WTC11 (cell line): Measurements from ENCODE around the gene IL2RA. TPM values are rescaled to one million over a fixed set of nuclear protein-coding genes. Genes with fewer than 3 reads are reported as not detected.
A peak's percentile ranks its signal among the peaks of the same experiment; 100 is the strongest.

Source experiments
- ATAC-seq: fragments of 200-7000 bp; cut with Tn5 transposase; 2 replicates; pipeline ENCODE4 v1.10.0; 2021; ENCODE audit warnings: mild to moderate bottlenecking, moderate library complexity
- CTCF ChIA-PET: fragments of 300-600 bp; sonication (Branson Sonifier 250); formaldehyde crosslinking; loops from one replicate; lab custom pipeline; 2021; ENCODE audit warnings: antibody characterized with exemption; lab: Charles Lee
- POLR2A ChIA-PET: fragments of 350-600 bp; sonication (Branson Sonifier 250); formaldehyde crosslinking; loops from one replicate; lab custom pipeline; 2021; ENCODE audit warnings: antibody characterized with exemption; lab: Charles Lee
- DNase-seq: peaks from one replicate; pipeline ENCODE4 v3.0.0; 2021; ENCODE audit warnings: low spot score
- H3K27ac Mint-ChIP-seq: 2 replicates; pipeline ENCODE4 v1.8.0; 2021; ENCODE audit warnings: mixed read lengths
- H3K27me3 Mint-ChIP-seq: 2 replicates; pipeline ENCODE4 v1.8.0; 2021; ENCODE audit warnings: low read depth, mild to moderate bottlenecking, moderate library complexity, mixed read lengths
- H3K36me3 Mint-ChIP-seq: 2 replicates; pipeline ENCODE4 v1.8.0; 2021; ENCODE audit warnings: mixed read lengths
- H3K4me1 Mint-ChIP-seq: 2 replicates; pipeline ENCODE4 v1.8.0; 2022; ENCODE audit warnings: mixed read lengths
- H3K4me3 Mint-ChIP-seq: 2 replicates; pipeline ENCODE4 v1.8.0; 2021; ENCODE audit warnings: mild to moderate bottlenecking, moderate library complexity, mixed read lengths
- H3K9me3 Mint-ChIP-seq: 2 replicates; pipeline ENCODE4 v1.8.0; 2021; ENCODE audit warnings: mixed read lengths
- ELF4 ChIP-seq: sonication (generic); formaldehyde crosslinking; IDR thresholded peaks from 2 replicates; pipeline ENCODE4 v1.8.1; 2022; ENCODE audit warnings: low read depth, mild to moderate bottlenecking, moderate library complexity, missing genetic modification reagents
- GRHL2 ChIP-seq: fragments of 250-450 bp; sonication (Bioruptor Pico); IDR thresholded peaks from 2 replicates; pipeline ENCODE4 v1.8.0; 2022; ENCODE audit warnings: mild to moderate bottlenecking, moderate library complexity; ENCODE audit not compliant: insufficient replicate concordance, severe bottlenecking
- HMGXB4 ChIP-seq: sonication (generic); formaldehyde crosslinking; IDR thresholded peaks from 2 replicates; pipeline ENCODE4 v1.8.1; 2023; ENCODE audit warnings: mild to moderate bottlenecking, moderate library complexity, missing genetic modification reagents
- IRF1 ChIP-seq: sonication (generic); formaldehyde crosslinking; IDR thresholded peaks from 2 replicates; pipeline ENCODE4 v1.8.0; 2023; ENCODE audit warnings: missing genetic modification reagents
- IRF2 ChIP-seq: sonication (generic); formaldehyde crosslinking; IDR thresholded peaks from 2 replicates; pipeline ENCODE4 v1.8.0; 2022; ENCODE audit warnings: low read depth, missing genetic modification reagents, borderline replicate concordance
- JUN ChIP-seq: sonication (generic); formaldehyde crosslinking; IDR thresholded peaks from 2 replicates; pipeline ENCODE4 v1.8.0; 2023; ENCODE audit warnings: mild to moderate bottlenecking, missing genetic modification reagents
- KAT7 ChIP-seq: sonication (generic); formaldehyde crosslinking; IDR thresholded peaks from 2 replicates; pipeline ENCODE4 v1.8.1; 2023; ENCODE audit warnings: missing genetic modification reagents, mild to moderate bottlenecking, borderline replicate concordance
- MYBL2 ChIP-seq: sonication (generic); formaldehyde crosslinking; IDR thresholded peaks from 2 replicates; pipeline ENCODE4 v1.8.1; 2023; ENCODE audit warnings: mild to moderate bottlenecking, moderate library complexity, missing genetic modification reagents
- PRRX2 ChIP-seq: fragments of 250-450 bp; sonication (Bioruptor Pico); IDR thresholded peaks from 2 replicates; pipeline ENCODE4 v1.8.0; 2021; ENCODE audit warnings: mild to moderate bottlenecking
- TEAD1 ChIP-seq: sonication (generic); formaldehyde crosslinking; IDR thresholded peaks from 2 replicates; pipeline ENCODE4 v1.8.0; 2022; ENCODE audit warnings: mild to moderate bottlenecking, missing genetic modification reagents
- TP53 ChIP-seq: sonication (generic); formaldehyde crosslinking; IDR thresholded peaks from 2 replicates; pipeline ENCODE4 v1.8.1; 2023; ENCODE audit warnings: mild to moderate bottlenecking, missing genetic modification reagents
- ZNF317 ChIP-seq: sonication (generic); formaldehyde crosslinking; IDR thresholded peaks from 2 replicates; pipeline ENCODE4 v1.8.1; 2023; ENCODE audit warnings: low read depth, mild to moderate bottlenecking, moderate library complexity, missing genetic modification reagents, borderline replicate concordance
- total RNA-seq: library from RNA; stranded (reverse); gene quantifications from 3 replicates; pipeline ENCODE4 v1.2.3, GENCODE V29; 2021
- TF ChIP-seq, protein P1 (sequence below): sonication (generic); formaldehyde crosslinking; IDR thresholded peaks from 2 replicates; pipeline ENCODE4 v1.8.0; 2023; ENCODE audit warnings: missing genetic modification reagents, mild to moderate bottlenecking, borderline replicate concordance

Gene IL2RA
- total RNA-seq, 1 experiment from 2014 or later = 0.31 TPM

- CTCF ChIA-PET = no interaction called here
Measured at GRCh38 chr10:5992398-5992797, 69.8 kb downstream of the IL2RA start.

DNA sequence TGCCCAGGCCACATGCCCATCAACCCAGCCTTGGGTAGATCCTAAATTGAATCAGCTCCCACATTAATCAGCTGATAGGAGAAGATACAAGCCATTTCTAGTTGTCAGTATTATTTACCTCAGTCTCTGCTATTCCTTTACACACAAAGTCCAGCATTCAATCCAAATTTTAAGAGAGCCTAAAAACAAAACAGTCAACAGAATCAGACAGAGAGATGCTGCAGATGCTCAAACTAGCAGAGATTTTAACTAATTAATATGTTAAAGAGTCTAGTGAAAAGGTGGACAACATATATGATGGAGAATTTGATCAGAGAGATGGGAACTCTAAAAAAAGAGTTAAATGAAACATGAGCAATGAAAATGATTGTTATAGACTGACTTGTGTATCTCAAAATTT is 70.5 kb downstream of the IL2RA start:
- H3K9me3 Mint-ChIP-seq = peaks cover 38% of the 10 kb centered on the region
- peaks cover 13% of the 10 kb centered on the region for H3K36me3 Mint-ChIP-seq
- peaks cover 12% of the 10 kb centered on the region for H3K4me1 Mint-ChIP-seq
- DNase-seq (no peak), ATAC-seq (no peak)
- peaks cover 5% of the 10 kb centered on the region for H3K27me3 Mint-ChIP-seq
- CTCF ChIA-PET = no interaction called here
- no peak overlapping the region for H3K4me3 Mint-ChIP-seq
- POLR2A ChIA-PET = no interaction called here
- no peak overlapping the region for H3K27ac Mint-ChIP-seq
- TF ChIP-seq KAT7 (CRISPR knock-in tag) (no peak), ZNF317 (CRISPR knock-in tag) (no peak)

More at GRCh38 chr10:5992398-5992797, 69.8 kb downstream of the IL2RA start:
- peaks cover 13% of the 10 kb centered on the region for H3K36me3 Mint-ChIP-seq
- POLR2A ChIA-PET = no interaction called here
- no peak for ATAC-seq
- H3K27ac Mint-ChIP-seq = no peak overlapping the region
- H3K9me3 Mint-ChIP-seq = peaks cover 38% of the 10 kb centered on the region
- DNase-seq = no peak
- TF ChIP-seq MYBL2 = no peak
- 0 out of 2 replicates have a peak, but pooled peaks have one; percentile 45 for TF ChIP-seq ZNF317 (CRISPR knock-in tag)
- peaks cover 5% of the 10 kb centered on the region for H3K27me3 Mint-ChIP-seq
- peaks cover 18% of the 10 kb centered on the region for H3K4me1 Mint-ChIP-seq
- H3K4me3 Mint-ChIP-seq = no peak overlapping the region

DNA sequence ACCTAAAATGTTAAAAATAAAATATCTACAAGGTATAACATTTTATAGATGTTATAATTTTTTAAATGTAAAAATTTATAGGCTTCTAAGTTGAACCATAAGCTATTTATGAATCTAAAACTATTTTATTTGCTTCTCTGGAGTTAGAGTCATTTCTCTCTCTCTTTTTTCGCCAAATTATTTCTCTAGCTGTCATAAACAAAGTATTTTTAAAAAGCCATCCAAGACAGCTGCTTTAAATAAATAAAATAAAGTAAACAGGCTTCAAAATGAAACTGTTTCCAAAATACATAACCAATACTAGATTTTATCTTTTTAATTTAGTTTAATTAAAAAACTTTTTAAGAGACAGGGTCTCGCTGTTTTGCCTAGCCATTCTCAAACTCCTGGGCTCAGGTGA is 72.4 kb downstream of the IL2RA start:
- peaks cover 38% of the 10 kb centered on the region for H3K9me3 Mint-ChIP-seq
- no peak for TF ChIP-seq TEAD1 (CRISPR knock-in tag)
- no peak for TF ChIP-seq IRF2 (CRISPR knock-in tag)
- TF ChIP-seq GRHL2 (CRISPR knock-in tag) = no peak
- no peak for TF ChIP-seq PRRX2 (CRISPR knock-in tag)
- no peak for TF ChIP-seq HMGXB4 (CRISPR knock-in tag)
- TF ChIP-seq, protein P1, sequence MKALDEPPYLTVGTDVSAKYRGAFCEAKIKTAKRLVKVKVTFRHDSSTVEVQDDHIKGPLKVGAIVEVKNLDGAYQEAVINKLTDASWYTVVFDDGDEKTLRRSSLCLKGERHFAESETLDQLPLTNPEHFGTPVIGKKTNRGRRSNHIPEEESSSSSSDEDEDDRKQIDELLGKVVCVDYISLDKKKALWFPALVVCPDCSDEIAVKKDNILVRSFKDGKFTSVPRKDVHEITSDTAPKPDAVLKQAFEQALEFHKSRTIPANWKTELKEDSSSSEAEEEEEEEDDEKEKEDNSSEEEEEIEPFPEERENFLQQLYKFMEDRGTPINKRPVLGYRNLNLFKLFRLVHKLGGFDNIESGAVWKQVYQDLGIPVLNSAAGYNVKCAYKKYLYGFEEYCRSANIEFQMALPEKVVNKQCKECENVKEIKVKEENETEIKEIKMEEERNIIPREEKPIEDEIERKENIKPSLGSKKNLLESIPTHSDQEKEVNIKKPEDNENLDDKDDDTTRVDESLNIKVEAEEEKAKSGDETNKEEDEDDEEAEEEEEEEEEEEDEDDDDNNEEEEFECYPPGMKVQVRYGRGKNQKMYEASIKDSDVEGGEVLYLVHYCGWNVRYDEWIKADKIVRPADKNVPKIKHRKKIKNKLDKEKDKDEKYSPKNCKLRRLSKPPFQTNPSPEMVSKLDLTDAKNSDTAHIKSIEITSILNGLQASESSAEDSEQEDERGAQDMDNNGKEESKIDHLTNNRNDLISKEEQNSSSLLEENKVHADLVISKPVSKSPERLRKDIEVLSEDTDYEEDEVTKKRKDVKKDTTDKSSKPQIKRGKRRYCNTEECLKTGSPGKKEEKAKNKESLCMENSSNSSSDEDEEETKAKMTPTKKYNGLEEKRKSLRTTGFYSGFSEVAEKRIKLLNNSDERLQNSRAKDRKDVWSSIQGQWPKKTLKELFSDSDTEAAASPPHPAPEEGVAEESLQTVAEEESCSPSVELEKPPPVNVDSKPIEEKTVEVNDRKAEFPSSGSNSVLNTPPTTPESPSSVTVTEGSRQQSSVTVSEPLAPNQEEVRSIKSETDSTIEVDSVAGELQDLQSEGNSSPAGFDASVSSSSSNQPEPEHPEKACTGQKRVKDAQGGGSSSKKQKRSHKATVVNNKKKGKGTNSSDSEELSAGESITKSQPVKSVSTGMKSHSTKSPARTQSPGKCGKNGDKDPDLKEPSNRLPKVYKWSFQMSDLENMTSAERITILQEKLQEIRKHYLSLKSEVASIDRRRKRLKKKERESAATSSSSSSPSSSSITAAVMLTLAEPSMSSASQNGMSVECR (CRISPR knock-in tag) = no peak
- no peak for TF ChIP-seq ELF4 (CRISPR knock-in tag)
- TF ChIP-seq TP53 = no peak
- no peak for TF ChIP-seq KAT7 (CRISPR knock-in tag)
- TF ChIP-seq IRF1 = no peak
- TF ChIP-seq JUN (CRISPR knock-in tag) = no peak
- CTCF ChIA-PET = no interaction called here
- H3K27ac Mint-ChIP-seq = no peak overlapping the region
- POLR2A ChIA-PET = no interaction called here
- H3K4me1 Mint-ChIP-seq = no peaks in the 10 kb centered on the region
- H3K4me3 Mint-ChIP-seq = no peak overlapping the region
- H3K36me3 Mint-ChIP-seq = peaks cover 13% of the 10 kb centered on the region
- peaks cover 5% of the 10 kb centered on the region for H3K27me3 Mint-ChIP-seq
- no peak for DNase-seq
- no peak for ATAC-seq
